MM.1S (cell line): ENCODE results near the gene PTPRN2.

Experiments
- DNase-seq: peaks from one replicate; pipeline ENCODE4 v3.0.0-alpha.2; 2015
- H2AFZ ChIP-seq: fragments of 300-600 bp; sonication (generic); 2 replicates; pipeline ENCODE4 v1.6.0; 2016; ENCODE audit warnings: antibody characterized with exemption, low read length
- H3F3A ChIP-seq: fragments of 300-600 bp; sonication (generic); 2 replicates; pipeline ENCODE4 v1.6.1; 2016; ENCODE audit warnings: mild to moderate bottlenecking, antibody characterized with exemption, low read length, moderate library complexity, mixed read lengths; ENCODE audit not compliant: insufficient read depth
- H3K27ac ChIP-seq: fragments of 300-600 bp; sonication (generic); 2 replicates; pipeline ENCODE4 v1.5.1; 2016; ENCODE audit warnings: mild to moderate bottlenecking, low read length
- H3K27me3 ChIP-seq: fragments of 300-600 bp; sonication (generic); replicated peaks from 2 replicates; pipeline ENCODE4 v1.6.0; 2016; ENCODE audit warnings: low read length; ENCODE audit not compliant: insufficient read depth
- H3K36me3 ChIP-seq: fragments of 300-600 bp; sonication (generic); replicated peaks from 2 replicates; pipeline ENCODE4 v1.6.1; 2016; ENCODE audit warnings: mild to moderate bottlenecking, low read length, mixed read lengths; ENCODE audit not compliant: insufficient read depth
- H3K4me1 ChIP-seq: fragments of 300-600 bp; sonication (generic); 2 replicates; pipeline ENCODE4 v1.6.1; 2016; ENCODE audit warnings: low read length, mixed read lengths
- H3K4me2 ChIP-seq: fragments of 300-600 bp; sonication (generic); 2 replicates; pipeline ENCODE4 v1.6.0; 2016; ENCODE audit warnings: low read depth, low read length
- H3K4me3 ChIP-seq: fragments of 300-600 bp; sonication (generic); 2 replicates; pipeline ENCODE4 v1.5.1; 2016; ENCODE audit warnings: low read length, mixed read lengths
- H3K79me2 ChIP-seq: fragments of 300-600 bp; sonication (generic); 2 replicates; pipeline ENCODE4 v1.6.1; 2016; ENCODE audit warnings: mixed run types, low read length, mixed read lengths
- H3K9ac ChIP-seq: fragments of 300-600 bp; sonication (generic); 2 replicates; pipeline ENCODE4 v1.6.1; 2016; ENCODE audit warnings: low read length, mixed read lengths
- H3K9me2 ChIP-seq: fragments of 300-600 bp; sonication (generic); replicated peaks from 2 replicates; pipeline ENCODE4 v1.6.1; 2016; ENCODE audit warnings: mild to moderate bottlenecking, low read length, mixed read lengths; ENCODE audit not compliant: insufficient read depth
- H3K9me3 ChIP-seq: fragments of 300-600 bp; sonication (generic); replicated peaks from 2 replicates; pipeline ENCODE4 v1.6.1; 2016; ENCODE audit warnings: mild to moderate bottlenecking, low read length, mixed read lengths; ENCODE audit not compliant: insufficient read depth
- H4K20me1 ChIP-seq: fragments of 300-600 bp; sonication (generic); 2 replicates; pipeline ENCODE4 v1.6.1; 2016; ENCODE audit warnings: mild to moderate bottlenecking, low read length, moderate library complexity, mixed read lengths; ENCODE audit not compliant: insufficient read depth
- EZH2 ChIP-seq: fragments of 300-600 bp; sonication (generic); optimal IDR thresholded peaks from 2 replicates; pipeline ENCODE3; 2017; ENCODE audit warnings: low read depth, mild to moderate bottlenecking, antibody characterized with exemption, low read length, mixed read lengths
- EZH2phosphoT487 ChIP-seq: fragments of 300-600 bp; sonication (generic); IDR thresholded peaks from 2 replicates; pipeline ENCODE4 v1.6.1; 2018; ENCODE audit warnings: antibody characterized with exemption, low read length
- TF ChIP-seq, protein P1 (sequence below): fragments of 300-600 bp; sonication (generic); IDR thresholded peaks from 2 replicates; pipeline ENCODE4 v1.5.1; 2016; ENCODE audit warnings: antibody characterized with exemption, low read length, mixed read lengths

The PTPRN2 gene

DNA sequence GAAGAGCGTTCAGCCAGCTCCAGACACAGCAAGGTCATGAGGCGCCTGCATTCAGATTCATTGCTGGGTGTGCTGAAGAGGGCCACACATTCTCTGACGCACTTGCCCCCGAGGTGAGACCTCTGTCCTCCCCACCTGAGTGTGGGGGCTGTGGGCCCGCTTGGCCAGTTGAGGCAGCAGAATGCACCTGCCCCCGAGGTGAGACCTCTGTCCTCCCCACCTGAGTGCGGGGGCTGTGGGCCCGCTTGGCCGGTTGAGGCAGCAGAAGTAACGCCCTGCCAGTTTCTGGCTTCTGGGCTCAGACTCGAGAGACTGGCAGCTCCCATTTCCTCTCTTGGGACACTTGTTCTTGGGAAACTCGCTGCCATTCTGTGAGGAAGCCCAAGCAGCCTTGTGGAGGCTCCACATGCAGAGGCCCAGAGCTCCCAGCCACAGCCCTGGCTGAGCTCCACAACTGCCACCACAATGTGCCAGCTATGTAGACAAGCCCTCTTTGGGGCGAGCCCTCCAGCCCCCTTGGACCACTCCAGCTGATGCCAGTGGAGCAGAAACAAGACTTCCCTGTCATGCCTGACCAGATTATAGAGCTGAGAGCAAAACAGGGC lies 816.8 kb downstream of the PTPRN2 start:
- H3K4me1 ChIP-seq = no peaks in the 10 kb centered on the region
- TF ChIP-seq EZH2phosphoT487 (no peak), EZH2 (no peak)
- TF ChIP-seq, protein P1, sequence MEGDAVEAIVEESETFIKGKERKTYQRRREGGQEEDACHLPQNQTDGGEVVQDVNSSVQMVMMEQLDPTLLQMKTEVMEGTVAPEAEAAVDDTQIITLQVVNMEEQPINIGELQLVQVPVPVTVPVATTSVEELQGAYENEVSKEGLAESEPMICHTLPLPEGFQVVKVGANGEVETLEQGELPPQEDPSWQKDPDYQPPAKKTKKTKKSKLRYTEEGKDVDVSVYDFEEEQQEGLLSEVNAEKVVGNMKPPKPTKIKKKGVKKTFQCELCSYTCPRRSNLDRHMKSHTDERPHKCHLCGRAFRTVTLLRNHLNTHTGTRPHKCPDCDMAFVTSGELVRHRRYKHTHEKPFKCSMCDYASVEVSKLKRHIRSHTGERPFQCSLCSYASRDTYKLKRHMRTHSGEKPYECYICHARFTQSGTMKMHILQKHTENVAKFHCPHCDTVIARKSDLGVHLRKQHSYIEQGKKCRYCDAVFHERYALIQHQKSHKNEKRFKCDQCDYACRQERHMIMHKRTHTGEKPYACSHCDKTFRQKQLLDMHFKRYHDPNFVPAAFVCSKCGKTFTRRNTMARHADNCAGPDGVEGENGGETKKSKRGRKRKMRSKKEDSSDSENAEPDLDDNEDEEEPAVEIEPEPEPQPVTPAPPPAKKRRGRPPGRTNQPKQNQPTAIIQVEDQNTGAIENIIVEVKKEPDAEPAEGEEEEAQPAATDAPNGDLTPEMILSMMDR = no peak
- no peaks in the 10 kb centered on the region for H3F3A ChIP-seq
- no peak overlapping the region for H3K4me3 ChIP-seq
- H3K4me2 ChIP-seq = no peak overlapping the region
- H2AFZ ChIP-seq = no peak overlapping the region
- H3K27me3 ChIP-seq = peaks cover 81% of the 10 kb centered on the region
- H3K9me2 ChIP-seq = no peaks in the 10 kb centered on the region
- no peak for DNase-seq
- H4K20me1 ChIP-seq = no peaks in the 10 kb centered on the region
- H3K27ac ChIP-seq = no peak overlapping the region
- no peaks in the 10 kb centered on the region for H3K9me3 ChIP-seq
- H3K9ac ChIP-seq = no peak overlapping the region
- H3K79me2 ChIP-seq = no peaks in the 10 kb centered on the region
- H3K36me3 ChIP-seq = no peaks in the 10 kb centered on the region

DNA sequence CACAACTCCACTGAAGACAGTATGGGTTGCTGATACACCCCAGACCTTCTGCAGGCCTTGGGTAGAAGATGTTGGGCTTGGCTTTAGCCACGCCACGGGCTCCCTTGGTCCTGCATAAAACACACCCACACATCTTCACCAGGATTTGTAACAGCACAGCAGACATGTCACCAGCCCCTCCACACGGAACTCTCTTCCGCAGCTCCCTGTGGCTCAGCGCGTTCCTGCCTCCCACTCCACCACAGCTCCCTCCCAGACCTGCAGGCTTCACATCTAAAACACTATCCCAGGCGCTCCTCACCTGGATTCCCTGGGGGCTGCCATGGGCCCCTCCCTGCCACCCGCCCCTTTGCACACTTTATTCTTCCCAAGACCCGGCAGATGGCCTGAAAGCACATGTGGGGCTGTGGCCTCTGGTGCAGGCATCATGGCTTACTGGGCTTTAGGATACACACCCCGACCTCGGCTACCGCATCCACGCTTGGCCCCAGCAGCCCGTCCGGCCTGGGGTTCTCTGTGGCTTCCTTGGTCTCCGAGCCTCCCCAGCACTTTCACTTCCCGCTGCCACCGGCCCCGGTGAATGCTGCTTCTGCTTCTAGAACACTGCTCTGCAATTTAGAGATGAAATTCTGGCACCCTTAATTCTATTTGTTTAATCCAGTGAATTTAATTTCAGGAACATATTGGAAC lies 818.0 kb downstream of the PTPRN2 start:
- peaks cover 69% of the 10 kb centered on the region for H3K27me3 ChIP-seq
- H3K4me3 ChIP-seq = no peak overlapping the region
- H3K27ac ChIP-seq = no peak overlapping the region
- TF ChIP-seq, protein P1 = no peak
- TF ChIP-seq EZH2phosphoT487 = no peak
- TF ChIP-seq EZH2 = no peak
- H3K9me3 ChIP-seq = no peaks in the 10 kb centered on the region
- no peaks in the 10 kb centered on the region for H3K36me3 ChIP-seq
- H3K9ac ChIP-seq = no peak overlapping the region
- H3K4me1 ChIP-seq = no peaks in the 10 kb centered on the region
- no peaks in the 10 kb centered on the region for H3K9me2 ChIP-seq
- no peak overlapping the region for H2AFZ ChIP-seq
- no peaks in the 10 kb centered on the region for H3K79me2 ChIP-seq
- H4K20me1 ChIP-seq = no peaks in the 10 kb centered on the region
- no peak overlapping the region for H3K4me2 ChIP-seq
- no peak for DNase-seq
- no peaks in the 10 kb centered on the region for H3F3A ChIP-seq

DNA sequence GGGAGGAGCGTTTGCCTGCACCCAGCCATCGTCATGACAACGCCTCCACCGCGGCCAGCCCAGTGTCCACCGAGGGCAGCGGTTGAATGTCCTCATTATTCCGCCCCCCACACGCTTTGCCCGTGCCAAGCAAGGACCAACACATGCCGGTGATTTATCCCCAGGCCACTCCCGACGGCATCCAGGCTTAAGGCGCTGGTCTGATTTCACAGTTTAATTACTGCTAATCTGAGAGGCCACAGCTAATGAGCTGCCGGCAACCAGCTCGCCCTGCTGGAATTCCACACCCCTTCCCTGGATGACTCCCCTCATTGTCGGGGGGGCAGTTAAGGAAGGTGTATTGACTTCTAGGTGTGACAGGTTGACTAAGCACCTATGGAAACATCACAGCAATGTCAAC lies 818.5 kb downstream of the PTPRN2 start:
- no peak overlapping the region for H3K9ac ChIP-seq
- no peaks in the 10 kb centered on the region for H3K36me3 ChIP-seq
- no peak overlapping the region for H2AFZ ChIP-seq
- H3K79me2 ChIP-seq = no peaks in the 10 kb centered on the region
- H3K27ac ChIP-seq = no peak overlapping the region
- no peaks in the 10 kb centered on the region for H3K4me1 ChIP-seq
- no peaks in the 10 kb centered on the region for H3K9me3 ChIP-seq
- no peak overlapping the region for H3K4me2 ChIP-seq
- no peaks in the 10 kb centered on the region for H4K20me1 ChIP-seq
- DNase-seq = no peak
- H3F3A ChIP-seq = no peaks in the 10 kb centered on the region
- peaks cover 63% of the 10 kb centered on the region for H3K27me3 ChIP-seq
- no peak for TF ChIP-seq EZH2
- no peak for TF ChIP-seq EZH2phosphoT487
- TF ChIP-seq, protein P1 = no peak
- H3K9me2 ChIP-seq = no peaks in the 10 kb centered on the region
- no peak overlapping the region for H3K4me3 ChIP-seq
